Neural progenitor cell (in vitro differentiated cells): ENCODE results near the gene PCDH1.

Experiments
- EZH2 ChIP-seq: fragments of 200-600 bp; sonication (generic); IDR thresholded peaks from 2 replicates; pipeline ENCODE4 v1.6.1; 2017; ENCODE audit warnings: antibody characterized with exemption, mild to moderate bottlenecking, moderate library complexity
- TF ChIP-seq, protein P1 (sequence below): fragments of 200-600 bp; sonication (generic); IDR thresholded peaks from 2 replicates; pipeline ENCODE4 v1.5.1; 2017; ENCODE audit warnings: antibody characterized with exemption, mild to moderate bottlenecking

- TF ChIP-seq, protein P1, sequence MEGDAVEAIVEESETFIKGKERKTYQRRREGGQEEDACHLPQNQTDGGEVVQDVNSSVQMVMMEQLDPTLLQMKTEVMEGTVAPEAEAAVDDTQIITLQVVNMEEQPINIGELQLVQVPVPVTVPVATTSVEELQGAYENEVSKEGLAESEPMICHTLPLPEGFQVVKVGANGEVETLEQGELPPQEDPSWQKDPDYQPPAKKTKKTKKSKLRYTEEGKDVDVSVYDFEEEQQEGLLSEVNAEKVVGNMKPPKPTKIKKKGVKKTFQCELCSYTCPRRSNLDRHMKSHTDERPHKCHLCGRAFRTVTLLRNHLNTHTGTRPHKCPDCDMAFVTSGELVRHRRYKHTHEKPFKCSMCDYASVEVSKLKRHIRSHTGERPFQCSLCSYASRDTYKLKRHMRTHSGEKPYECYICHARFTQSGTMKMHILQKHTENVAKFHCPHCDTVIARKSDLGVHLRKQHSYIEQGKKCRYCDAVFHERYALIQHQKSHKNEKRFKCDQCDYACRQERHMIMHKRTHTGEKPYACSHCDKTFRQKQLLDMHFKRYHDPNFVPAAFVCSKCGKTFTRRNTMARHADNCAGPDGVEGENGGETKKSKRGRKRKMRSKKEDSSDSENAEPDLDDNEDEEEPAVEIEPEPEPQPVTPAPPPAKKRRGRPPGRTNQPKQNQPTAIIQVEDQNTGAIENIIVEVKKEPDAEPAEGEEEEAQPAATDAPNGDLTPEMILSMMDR: no peak
- no peak for TF ChIP-seq EZH2
Measured at GRCh38 chr5:141815051-141815795, 63.0 kb downstream of the PCDH1 start.
